NT2/D1 (cell line): ENCODE results near the gene LPP.

Experiments used
- SUZ12 ChIP-seq: IDR thresholded peaks from 2 replicates; pipeline ENCODE4 v1.6.1; 2011; ENCODE audit not compliant: insufficient read length, insufficient read depth; ENCODE audit errors: extremely low read depth
- YY1 ChIP-seq: IDR thresholded peaks from 2 replicates; pipeline ENCODE4 v1.6.1; 2011; ENCODE audit not compliant: insufficient read length, insufficient read depth

DNA sequence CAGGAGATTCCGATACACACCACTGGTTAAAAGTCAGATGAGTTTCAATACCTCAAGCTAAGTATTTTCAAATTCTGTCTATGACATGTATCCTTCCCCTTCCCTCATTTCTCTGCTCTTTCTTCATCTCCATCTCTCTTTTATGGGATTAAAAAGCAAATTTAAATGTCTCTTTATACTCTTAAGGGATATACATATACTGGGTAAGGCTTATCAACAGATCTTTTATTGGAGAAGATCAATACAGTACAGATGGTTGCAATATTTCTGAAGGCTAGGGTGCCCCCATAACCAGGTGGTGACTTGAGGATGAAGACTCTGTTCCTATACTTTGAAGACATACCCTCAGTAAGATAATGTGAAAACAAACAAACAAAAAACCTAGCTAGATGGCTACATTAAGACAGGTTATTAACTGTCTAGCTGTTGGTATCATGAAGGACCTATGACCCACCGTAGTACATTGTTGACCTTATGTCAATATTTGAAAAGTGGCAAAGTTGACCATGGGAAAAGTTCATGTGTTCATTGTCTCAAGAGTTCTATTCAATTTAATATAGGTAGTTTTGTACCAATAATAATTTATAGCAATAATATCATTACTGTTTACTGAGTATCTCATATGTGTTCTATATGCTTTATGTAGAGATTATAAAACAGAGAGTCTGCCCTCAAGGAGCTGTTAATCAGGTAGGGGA lies 319.8 kb downstream of the LPP start:
- TF ChIP-seq SUZ12 (no peak), YY1 (no peak)
